ENCODE results near the gene PARP6.
A peak's percentile ranks its signal among the peaks of the same experiment; 100 is the strongest.

The PARP6 gene

GRCh38 chr15:72197460-72198355 lies 74.6 kb downstream of the PARP6 start, which contains the start of gene GRAMD2A:
Gene GRAMD2A, minus strand, starts transcription at chr15:72197787.
- no peaks in the 10 kb centered on the region for H3K9me3 ChIP-seq (ENCODE audit: control insufficient read depth in 1 of 2, low read length in 2 of 2)
- H3K27me3 ChIP-seq (ENCODE audit: low read depth, low read length), result no peaks in the 10 kb centered on the region
- H3K4me3 ChIP-seq (ENCODE audit: low read depth in 1 of 2, low read length in 2 of 2), result peak within 1 kb of the TSS in 1 of 2 donors; percentile 64
- H3K36me3 ChIP-seq (ENCODE audit: control insufficient read depth in 1 of 2, insufficient read depth in 2 of 2, low read length in 2 of 2), result peaks cover 37 to 41% of the 10 kb centered on the region in 2 donors
- peaks cover 0 to 7% of the 10 kb centered on the region in 2 donors for H3K4me1 ChIP-seq (ENCODE audit: control insufficient read depth in 1 of 2, insufficient read depth in 2 of 2, low read length in 2 of 2)
- H3K27ac ChIP-seq (ENCODE audit: low read length), result no peak within 1 kb of the TSS

DNA sequence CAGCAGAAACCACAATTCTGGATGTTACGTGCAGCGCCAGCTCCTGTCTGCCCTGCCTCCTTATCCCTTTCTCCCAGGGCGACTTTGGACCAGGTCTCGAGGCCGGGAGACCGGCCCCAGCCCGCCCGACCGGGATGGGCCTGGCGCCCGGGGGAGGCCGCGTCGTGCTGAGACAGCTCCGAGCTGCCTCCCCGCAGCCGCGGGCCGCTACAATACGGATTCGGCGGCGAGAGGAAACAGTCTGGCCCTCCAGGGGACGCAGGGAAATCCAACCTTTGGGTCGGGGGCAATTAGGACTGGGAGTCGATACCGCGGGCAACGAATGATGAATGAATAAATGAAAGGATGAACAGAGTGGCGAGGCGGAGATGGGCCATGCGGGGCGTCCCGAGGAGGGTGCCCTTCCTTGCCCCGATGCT lies 75.3 kb downstream of the PARP6 start:
- Histone ChIP-seq H3K36me3 (ENCODE audit: control insufficient read depth in 1 of 2, insufficient read depth in 2 of 2, low read length in 2 of 2) (peaks cover 30 to 35% of the 10 kb centered on the region in 2 donors), H3K27me3 (ENCODE audit: low read depth, low read length) (no peaks in the 10 kb centered on the region), H3K9me3 (ENCODE audit: control insufficient read depth in 1 of 2, low read length in 2 of 2) (no peaks in the 10 kb centered on the region), H3K4me1 (ENCODE audit: control insufficient read depth in 1 of 2, insufficient read depth in 2 of 2, low read length in 2 of 2) (peaks cover 0 to 7% of the 10 kb centered on the region in 2 donors), H3K27ac (ENCODE audit: low read length) (no peak overlapping the region), H3K4me3 (ENCODE audit: low read depth in 1 of 2, low read length in 2 of 2) (peak overlapping the region in 1 of 2 donors; percentile 64)

GRCh38 chr15:72196409-72197040 lies 75.8 kb downstream of the PARP6 start:
- Histone ChIP-seq H3K4me1 (ENCODE audit: control insufficient read depth in 1 of 2, insufficient read depth in 2 of 2, low read length in 2 of 2) (peaks cover 0 to 7% of the 10 kb centered on the region in 2 donors), H3K9me3 (ENCODE audit: control insufficient read depth in 1 of 2, low read length in 2 of 2) (no peaks in the 10 kb centered on the region), H3K36me3 (ENCODE audit: control insufficient read depth in 1 of 2, insufficient read depth in 2 of 2, low read length in 2 of 2) (peaks cover 25 to 30% of the 10 kb centered on the region in 2 donors), H3K27ac (ENCODE audit: low read length) (no peak overlapping the region), H3K4me3 (ENCODE audit: low read depth in 1 of 2, low read length in 2 of 2) (peak overlapping the region in 1 of 2 donors; percentile 64), H3K27me3 (ENCODE audit: low read depth, low read length) (no peaks in the 10 kb centered on the region)

DNA sequence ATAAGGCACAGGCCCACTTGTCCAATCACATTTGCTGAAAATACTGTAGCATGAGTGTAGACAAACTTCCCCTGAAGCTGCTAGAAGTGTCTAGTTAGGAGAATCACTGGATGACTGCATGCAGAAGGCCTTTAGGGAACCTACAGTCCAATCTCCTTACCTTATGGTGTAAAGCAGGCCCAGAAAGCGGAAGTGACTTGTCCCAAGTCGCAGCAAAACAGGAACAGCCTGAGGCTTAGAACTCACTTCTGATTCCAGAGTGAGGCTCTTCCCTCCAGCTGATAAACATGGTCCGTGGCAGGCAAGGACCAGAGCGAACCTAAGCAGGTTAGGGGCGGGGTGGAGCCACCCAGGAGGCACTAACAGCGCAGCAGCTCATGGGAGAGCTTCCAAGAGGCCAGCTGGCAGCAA lies 77.2 kb downstream of the PARP6 start:
- Histone ChIP-seq H3K4me3 (ENCODE audit: low read depth in 1 of 2, low read length in 2 of 2) (no peak overlapping the region), H3K27me3 (ENCODE audit: low read depth, low read length) (no peaks in the 10 kb centered on the region), H3K27ac (ENCODE audit: low read length) (no peak overlapping the region)

GRCh38 chr15:72193836-72194396 lies 78.4 kb downstream of the PARP6 start:
- Histone ChIP-seq H3K27ac (ENCODE audit: low read length) (no peak overlapping the region), H3K4me3 (ENCODE audit: low read depth in 1 of 2, low read length in 2 of 2) (no peak overlapping the region), H3K4me1 (ENCODE audit: control insufficient read depth in 1 of 2, insufficient read depth in 2 of 2, low read length in 2 of 2) (peaks cover 0 to 7% of the 10 kb centered on the region in 2 donors), H3K36me3 (ENCODE audit: control insufficient read depth in 1 of 2, insufficient read depth in 2 of 2, low read length in 2 of 2) (peaks cover 5 to 7% of the 10 kb centered on the region in 2 donors), H3K27me3 (ENCODE audit: low read depth, low read length) (no peaks in the 10 kb centered on the region), H3K9me3 (ENCODE audit: control insufficient read depth in 1 of 2, low read length in 2 of 2) (no peaks in the 10 kb centered on the region)

More for the DNA sequence above, 77.2 kb downstream of the PARP6 start:
- Histone ChIP-seq H3K36me3 (ENCODE audit: control insufficient read depth in 1 of 2, insufficient read depth in 2 of 2, low read length in 2 of 2) (peaks cover 14 to 16% of the 10 kb centered on the region in 2 donors), H3K9me3 (ENCODE audit: control insufficient read depth in 1 of 2, low read length in 2 of 2) (no peaks in the 10 kb centered on the region), H3K4me1 (ENCODE audit: control insufficient read depth in 1 of 2, insufficient read depth in 2 of 2, low read length in 2 of 2) (peaks cover 0 to 7% of the 10 kb centered on the region in 2 donors)

- H3K4me3 ChIP-seq (ENCODE audit: low read depth in 1 of 2, low read length in 2 of 2), result no peak overlapping the region
These were observed 79.9 kb downstream of the PARP6 start for GRCh38 chr15:72192416-72192815.

More at GRCh38 chr15:72192416-72192815, 79.9 kb downstream of the PARP6 start:
- no peaks in the 10 kb centered on the region for H3K27me3 ChIP-seq (ENCODE audit: low read depth, low read length)
- H3K9me3 ChIP-seq (ENCODE audit: control insufficient read depth in 1 of 2, low read length in 2 of 2), result no peaks in the 10 kb centered on the region
- no peaks in the 10 kb centered on the region for H3K36me3 ChIP-seq (ENCODE audit: control insufficient read depth in 1 of 2, insufficient read depth in 2 of 2, low read length in 2 of 2)
- peaks cover 0 to 6% of the 10 kb centered on the region in 2 donors for H3K4me1 ChIP-seq (ENCODE audit: control insufficient read depth in 1 of 2, insufficient read depth in 2 of 2, low read length in 2 of 2)
- no peak overlapping the region for H3K27ac ChIP-seq (ENCODE audit: low read length)
